RWPE2 (cell line): Measurements from ENCODE around the gene SKI.

Experiments
- ATAC-seq: fragments of 200-7000 bp; cut with Tn5 transposase; 3 replicates; pipeline ENCODE4 v1.9.1; 2021; ENCODE audit warnings: low read depth
- DNase-seq: peaks from one replicate; pipeline ENCODE4 v3.0.0-alpha.2; 2020; ENCODE audit warnings: low spot score
- H3K27ac ChIP-seq: fragments of 450-650 bp; 2 replicates; pipeline ENCODE4 v1.5.1; 2017; ENCODE audit warnings: mild to moderate bottlenecking; ENCODE audit not compliant: poor library complexity, severe bottlenecking
- H3K27me3 ChIP-seq: fragments of 250-450 bp; sonication (Bioruptor Pico); 2 replicates; pipeline ENCODE4 v1.5.1; 2021; ENCODE audit warnings: mild to moderate bottlenecking, moderate library complexity; ENCODE audit not compliant: insufficient read depth, poor library complexity, severe bottlenecking
- H3K36me3 ChIP-seq: fragments of 250-450 bp; sonication (Bioruptor Pico); 2 replicates; pipeline ENCODE4 v1.5.1; 2020; ENCODE audit warnings: low read depth, mild to moderate bottlenecking, moderate library complexity
- H3K4me1 ChIP-seq: fragments of 250-450 bp; sonication (Bioruptor Pico); 2 replicates; pipeline ENCODE4 v1.5.1; 2021; ENCODE audit warnings: mild to moderate bottlenecking, moderate library complexity; ENCODE audit not compliant: insufficient read depth, poor library complexity, severe bottlenecking
- H3K4me3 ChIP-seq: fragments of 250-450 bp; sonication (Bioruptor Pico); 2 replicates; pipeline ENCODE4 v1.5.1; 2021; ENCODE audit warnings: mild to moderate bottlenecking, moderate library complexity; ENCODE audit not compliant: severe bottlenecking
- H3K9me3 ChIP-seq: fragments of 250-450 bp; sonication (Bioruptor Pico); 2 replicates; pipeline ENCODE4 v1.5.1; 2021; ENCODE audit warnings: mild to moderate bottlenecking, moderate library complexity; ENCODE audit not compliant: severe bottlenecking
- TF ChIP-seq, protein P1 (sequence below): fragments of 450-650 bp; IDR thresholded peaks from one replicate; pipeline ENCODE4 v1.5.1; 2017; ENCODE audit warnings: mild to moderate bottlenecking, moderate library complexity; ENCODE audit not compliant: poor library complexity, severe bottlenecking

Gene SKI

DNA sequence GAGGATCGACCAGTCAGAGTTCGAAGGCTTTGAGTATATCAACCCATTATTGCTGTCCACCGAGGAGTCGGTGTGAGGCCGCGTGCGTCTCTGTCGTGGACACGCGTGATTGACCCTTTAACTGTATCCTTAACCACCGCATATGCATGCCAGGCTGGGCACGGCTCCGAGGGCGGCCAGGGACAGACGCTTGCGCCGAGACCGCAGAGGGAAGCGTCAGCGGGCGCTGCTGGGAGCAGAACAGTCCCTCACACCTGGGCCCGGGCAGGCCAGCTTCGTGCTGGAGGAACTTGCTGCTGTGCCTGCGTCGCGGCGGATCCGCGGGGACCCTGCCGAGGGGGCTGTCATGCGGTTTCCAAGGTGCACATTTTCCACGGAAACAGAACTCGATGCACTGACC, 43.2 kb upstream of the SKI start:
- H3K9me3 ChIP-seq, result no peaks in the 10 kb centered on the region
- 0 out of 2 replicates have a peak, but pooled peaks cover 9% of the 10 kb centered on the region for H3K36me3 ChIP-seq
- DNase-seq (no peak), ATAC-seq (no peak)
- no peaks in the 10 kb centered on the region for H3K27me3 ChIP-seq
- TF ChIP-seq, protein P1, sequence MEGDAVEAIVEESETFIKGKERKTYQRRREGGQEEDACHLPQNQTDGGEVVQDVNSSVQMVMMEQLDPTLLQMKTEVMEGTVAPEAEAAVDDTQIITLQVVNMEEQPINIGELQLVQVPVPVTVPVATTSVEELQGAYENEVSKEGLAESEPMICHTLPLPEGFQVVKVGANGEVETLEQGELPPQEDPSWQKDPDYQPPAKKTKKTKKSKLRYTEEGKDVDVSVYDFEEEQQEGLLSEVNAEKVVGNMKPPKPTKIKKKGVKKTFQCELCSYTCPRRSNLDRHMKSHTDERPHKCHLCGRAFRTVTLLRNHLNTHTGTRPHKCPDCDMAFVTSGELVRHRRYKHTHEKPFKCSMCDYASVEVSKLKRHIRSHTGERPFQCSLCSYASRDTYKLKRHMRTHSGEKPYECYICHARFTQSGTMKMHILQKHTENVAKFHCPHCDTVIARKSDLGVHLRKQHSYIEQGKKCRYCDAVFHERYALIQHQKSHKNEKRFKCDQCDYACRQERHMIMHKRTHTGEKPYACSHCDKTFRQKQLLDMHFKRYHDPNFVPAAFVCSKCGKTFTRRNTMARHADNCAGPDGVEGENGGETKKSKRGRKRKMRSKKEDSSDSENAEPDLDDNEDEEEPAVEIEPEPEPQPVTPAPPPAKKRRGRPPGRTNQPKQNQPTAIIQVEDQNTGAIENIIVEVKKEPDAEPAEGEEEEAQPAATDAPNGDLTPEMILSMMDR, result no peak
- H3K4me3 ChIP-seq, result no peak overlapping the region
- no peaks in the 10 kb centered on the region for H3K4me1 ChIP-seq
- no peak overlapping the region for H3K27ac ChIP-seq

DNA sequence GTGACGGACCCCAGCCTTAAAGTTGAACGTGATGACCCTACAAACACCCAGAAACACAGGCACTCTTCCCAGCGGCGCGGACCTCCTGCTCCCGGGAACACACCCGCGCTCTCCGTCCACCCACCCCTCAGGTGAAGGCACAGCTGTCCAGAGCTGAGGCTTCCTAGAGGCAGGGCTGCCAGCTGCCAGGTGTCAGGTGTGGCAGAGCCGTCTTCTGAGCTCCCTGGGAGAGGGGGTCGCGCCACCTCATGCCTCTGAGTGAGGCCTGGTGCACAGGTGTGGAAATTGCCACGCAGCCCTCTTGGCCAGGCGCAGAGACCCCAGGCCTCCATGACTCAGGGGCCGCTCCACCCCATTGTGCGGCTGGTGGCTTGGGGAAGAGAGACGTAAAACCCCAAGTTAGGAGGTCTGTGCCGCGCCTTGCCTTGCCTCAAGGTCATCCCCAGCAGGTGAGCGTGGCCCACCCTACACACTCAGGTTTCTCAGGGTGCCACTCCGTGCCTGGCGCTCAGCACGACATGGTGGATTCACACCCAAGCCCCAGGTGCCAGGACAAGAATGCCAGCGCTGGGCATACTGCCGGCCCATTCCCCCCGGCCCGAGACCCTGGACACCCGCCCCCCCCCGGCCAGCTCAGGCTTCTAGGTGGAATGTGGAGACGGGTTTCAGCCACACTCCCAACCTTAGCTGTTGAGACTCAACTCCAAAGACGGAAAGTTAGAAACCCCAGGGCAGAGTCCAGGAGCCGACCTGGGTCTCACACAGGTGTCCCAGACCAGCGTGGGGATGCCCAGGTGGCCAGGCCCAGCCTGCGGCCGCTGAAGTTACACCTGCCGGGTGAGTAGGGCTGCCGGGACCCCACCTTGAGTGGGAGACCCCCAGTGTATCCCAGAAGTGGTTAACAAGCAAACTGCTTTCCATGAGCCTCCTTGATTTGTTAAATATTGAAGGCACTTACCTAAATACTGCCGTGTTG, 42.0 kb upstream of the SKI start:
- ATAC-seq (no peak), DNase-seq (no peak)
- Histone ChIP-seq H3K27ac (no peak overlapping the region), H3K9me3 (no peaks in the 10 kb centered on the region), H3K36me3 (0 out of 2 replicates have a peak, but pooled peaks cover 9% of the 10 kb centered on the region), H3K4me1 (no peaks in the 10 kb centered on the region), H3K4me3 (no peak overlapping the region), H3K27me3 (no peaks in the 10 kb centered on the region)
- TF ChIP-seq, protein P1, result no peak

DNA sequence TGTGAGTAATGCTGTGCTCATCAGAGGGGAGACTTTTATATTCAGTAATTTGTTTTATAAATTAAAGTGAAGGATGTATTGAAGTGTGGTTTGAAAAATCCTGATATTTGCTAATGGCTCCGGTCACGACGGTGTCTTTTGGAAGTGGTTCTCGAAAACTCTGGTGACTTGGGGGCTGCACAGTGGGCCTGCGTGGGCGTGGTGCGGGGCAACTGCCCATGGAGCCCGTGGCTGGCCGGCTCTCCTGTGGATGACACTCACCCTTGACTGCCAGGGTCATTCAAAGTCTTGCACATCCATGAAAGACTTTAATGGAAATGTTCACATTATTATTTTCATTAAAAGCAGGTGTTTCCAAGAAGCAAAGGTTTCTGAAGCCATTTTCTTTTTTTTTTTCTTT, 41.2 kb upstream of the SKI start:
- Histone ChIP-seq H3K27me3 (no peaks in the 10 kb centered on the region), H3K4me3 (no peak overlapping the region), H3K9me3 (no peaks in the 10 kb centered on the region), H3K4me1 (no peaks in the 10 kb centered on the region), H3K36me3 (0 out of 2 replicates have a peak, but pooled peaks cover 9% of the 10 kb centered on the region), H3K27ac (no peak overlapping the region)
- no peak for DNase-seq
- no peak for ATAC-seq
- TF ChIP-seq, protein P1, result no peak

DNA sequence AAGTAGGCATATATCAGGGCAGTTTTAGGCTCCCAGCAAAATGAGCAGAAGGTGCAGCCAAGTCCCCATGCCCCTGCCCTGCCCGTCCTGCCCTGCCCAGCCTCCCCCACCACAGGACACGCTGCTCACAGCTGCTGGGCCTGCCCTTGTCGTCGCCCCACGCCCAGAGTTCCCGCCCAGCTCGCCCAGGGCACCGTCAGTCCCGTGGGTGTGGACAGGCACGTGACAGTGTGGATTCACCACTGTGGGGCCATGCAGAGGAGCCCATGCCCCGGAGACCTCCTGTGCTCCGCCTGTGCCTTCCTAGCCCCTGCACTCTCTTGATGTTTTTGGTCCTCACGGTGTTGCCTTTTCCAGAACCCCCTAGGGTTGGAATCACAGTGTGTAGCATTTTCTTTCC, 40.5 kb upstream of the SKI start:
- ATAC-seq (no peak), DNase-seq (no peak)

More for the DNA sequence above, 40.5 kb upstream of the SKI start:
- Histone ChIP-seq H3K9me3 (no peaks in the 10 kb centered on the region), H3K4me1 (no peaks in the 10 kb centered on the region), H3K27me3 (no peaks in the 10 kb centered on the region), H3K4me3 (no peak overlapping the region), H3K27ac (no peak overlapping the region), H3K36me3 (peaks cover 9% of the 10 kb centered on the region; the same call in 1 of the 2 replicates)
- TF ChIP-seq, protein P1, result no peak
